Measurements from ENCODE around the gene MRPL49. TPM values are rescaled to one million over a fixed set of nuclear protein-coding genes. Genes with fewer than 3 reads are reported as not detected.
A peak's percentile ranks its signal among the peaks of the same experiment; 100 is the strongest.

Gene MRPL49
- total and polyA plus RNA-seq, 9 of the 15 experiments (the other 6 are each of a cell fraction or from before 2014, with no cell fraction given) = 74.3 to 132 (median 91.2) TPM

DNA sequence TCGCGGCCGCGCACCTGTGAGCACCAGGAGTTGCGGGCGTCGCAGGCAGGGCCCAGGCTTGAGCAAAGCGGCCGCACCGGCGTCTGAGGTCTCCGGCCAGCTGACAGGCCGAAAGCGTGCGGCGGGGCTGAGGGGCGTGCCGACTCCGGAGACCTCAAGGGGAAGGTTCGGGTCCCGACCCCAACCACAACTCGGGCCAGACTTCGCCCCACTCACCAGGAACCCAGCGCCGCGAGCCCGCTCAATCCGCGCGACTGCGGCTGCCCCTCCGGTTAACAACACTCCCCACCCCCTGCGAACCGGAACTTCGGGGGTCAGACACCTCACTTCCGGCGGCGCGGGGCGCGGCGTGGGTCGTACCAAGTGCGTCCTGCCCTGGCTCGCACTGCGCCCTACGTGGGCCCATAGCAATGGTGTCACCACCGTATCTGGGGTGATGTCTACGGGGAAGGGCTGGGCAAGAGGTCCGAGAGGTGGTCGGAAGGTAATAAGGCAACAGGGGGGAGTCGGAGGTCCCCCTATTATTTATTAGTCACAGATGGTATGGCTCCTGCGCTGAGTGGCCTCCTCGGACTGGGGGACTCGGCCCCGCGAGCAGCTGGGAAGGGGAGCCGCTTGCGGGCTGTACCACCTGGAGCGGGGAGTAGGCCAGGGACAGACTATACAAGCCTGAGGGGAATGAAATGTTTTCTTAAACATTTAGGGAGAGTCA is 12.3 kb downstream of the MRPL49 start, which contains the start of gene SYVN1 (continued):
- TF ChIP-seq PHF8 (IDR thresholded peaks at IDR 0.05; ENCODE audit: borderline replicate concordance, low read length) (peak; percentile 96), SNRNP70 (optimal IDR thresholded peaks at IDR 0.05; ENCODE audit: low read depth, low read length) (no peak), NFIX (CRISPR knock-in tag; IDR thresholded peaks at IDR 0.05; ENCODE audit: low read depth) (no peak), IFI16 (CRISPR knock-in tag; IDR thresholded peaks at IDR 0.05) (no peak), RBM39 (optimal IDR thresholded peaks at IDR 0.05; ENCODE audit: low read depth, low read length) (no peak), MCM7 (IDR thresholded peaks at IDR 0.05) (no peak), EHMT2 (IDR thresholded peaks at IDR 0.05) (no peak), U2AF2 (optimal IDR thresholded peaks at IDR 0.05; ENCODE audit: low read depth, low read length) (no peak), SP1 (CRISPR knock-in tag; IDR thresholded peaks at IDR 0.05) (peak; percentile 89), ZBTB8A (IDR thresholded peaks at IDR 0.05; ENCODE audit: partially characterized antibody) (no peak), GTF2F1 (IDR thresholded peaks at IDR 0.05; ENCODE audit: low read depth, low read length) (0 out of 2 replicates have a peak, but pooled peaks have one; percentile 24), TSC22D4 (tag; IDR thresholded peaks at IDR 0.05) (no peak), SOX6 (IDR thresholded peaks at IDR 0.05) (no peak; the same call in 1 of the 2 replicates), PHF21A (IDR thresholded peaks at IDR 0.05; ENCODE audit: borderline replicate concordance, low read depth) (peak; percentile 73; the same call in 1 of the 2 replicates), MCM5 (IDR thresholded peaks at IDR 0.05; ENCODE audit: low read depth) (no peak), ZC3H4 (CRISPR knock-in tag; IDR thresholded peaks at IDR 0.05; ENCODE audit: borderline replicate concordance) (no peak), ZC3H8 (IDR thresholded peaks at IDR 0.05) (no peak), PTBP1 (IDR thresholded peaks at IDR 0.05; ENCODE audit: low read depth, low read length) (no peak)
- TF ChIP-seq, protein P1, sequence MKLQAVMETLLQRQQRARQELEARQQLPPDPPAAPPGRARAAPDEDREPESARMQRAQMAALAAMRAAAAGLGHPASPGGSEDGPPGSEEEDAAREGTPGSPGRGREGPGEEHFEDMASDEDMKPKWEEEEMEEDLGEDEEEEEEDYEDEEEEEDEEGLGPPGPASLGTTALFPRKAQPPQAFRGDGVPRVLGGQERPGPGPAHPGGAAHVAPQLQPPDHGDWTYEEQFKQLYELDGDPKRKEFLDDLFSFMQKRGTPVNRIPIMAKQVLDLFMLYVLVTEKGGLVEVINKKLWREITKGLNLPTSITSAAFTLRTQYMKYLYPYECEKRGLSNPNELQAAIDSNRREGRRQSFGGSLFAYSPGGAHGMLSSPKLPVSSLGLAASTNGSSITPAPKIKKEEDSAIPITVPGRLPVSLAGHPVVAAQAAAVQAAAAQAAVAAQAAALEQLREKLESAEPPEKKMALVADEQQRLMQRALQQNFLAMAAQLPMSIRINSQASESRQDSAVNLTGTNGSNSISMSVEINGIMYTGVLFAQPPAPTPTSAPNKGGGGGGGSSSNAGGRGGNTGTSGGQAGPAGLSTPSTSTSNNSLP (IDR thresholded peaks at IDR 0.05; ENCODE audit: borderline replicate concordance, low read depth, low read length) = 0 out of 2 replicates have a peak, but pooled peaks have one; percentile 9
- TF ChIP-seq, protein P2, sequence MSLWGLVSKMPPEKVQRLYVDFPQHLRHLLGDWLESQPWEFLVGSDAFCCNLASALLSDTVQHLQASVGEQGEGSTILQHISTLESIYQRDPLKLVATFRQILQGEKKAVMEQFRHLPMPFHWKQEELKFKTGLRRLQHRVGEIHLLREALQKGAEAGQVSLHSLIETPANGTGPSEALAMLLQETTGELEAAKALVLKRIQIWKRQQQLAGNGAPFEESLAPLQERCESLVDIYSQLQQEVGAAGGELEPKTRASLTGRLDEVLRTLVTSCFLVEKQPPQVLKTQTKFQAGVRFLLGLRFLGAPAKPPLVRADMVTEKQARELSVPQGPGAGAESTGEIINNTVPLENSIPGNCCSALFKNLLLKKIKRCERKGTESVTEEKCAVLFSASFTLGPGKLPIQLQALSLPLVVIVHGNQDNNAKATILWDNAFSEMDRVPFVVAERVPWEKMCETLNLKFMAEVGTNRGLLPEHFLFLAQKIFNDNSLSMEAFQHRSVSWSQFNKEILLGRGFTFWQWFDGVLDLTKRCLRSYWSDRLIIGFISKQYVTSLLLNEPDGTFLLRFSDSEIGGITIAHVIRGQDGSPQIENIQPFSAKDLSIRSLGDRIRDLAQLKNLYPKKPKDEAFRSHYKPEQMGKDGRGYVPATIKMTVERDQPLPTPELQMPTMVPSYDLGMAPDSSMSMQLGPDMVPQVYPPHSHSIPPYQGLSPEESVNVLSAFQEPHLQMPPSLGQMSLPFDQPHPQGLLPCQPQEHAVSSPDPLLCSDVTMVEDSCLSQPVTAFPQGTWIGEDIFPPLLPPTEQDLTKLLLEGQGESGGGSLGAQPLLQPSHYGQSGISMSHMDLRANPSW (CRISPR knock-in tag; IDR thresholded peaks at IDR 0.05) = 0 out of 2 replicates have a peak, but pooled peaks have one; percentile 15
- TF ChIP-seq, protein P3, sequence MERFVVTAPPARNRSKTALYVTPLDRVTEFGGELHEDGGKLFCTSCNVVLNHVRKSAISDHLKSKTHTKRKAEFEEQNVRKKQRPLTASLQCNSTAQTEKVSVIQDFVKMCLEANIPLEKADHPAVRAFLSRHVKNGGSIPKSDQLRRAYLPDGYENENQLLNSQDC (CRISPR knock-in tag; IDR thresholded peaks at IDR 0.05) = no peak; the same call in 1 of the 2 replicates
- TF ChIP-seq, protein P4, sequence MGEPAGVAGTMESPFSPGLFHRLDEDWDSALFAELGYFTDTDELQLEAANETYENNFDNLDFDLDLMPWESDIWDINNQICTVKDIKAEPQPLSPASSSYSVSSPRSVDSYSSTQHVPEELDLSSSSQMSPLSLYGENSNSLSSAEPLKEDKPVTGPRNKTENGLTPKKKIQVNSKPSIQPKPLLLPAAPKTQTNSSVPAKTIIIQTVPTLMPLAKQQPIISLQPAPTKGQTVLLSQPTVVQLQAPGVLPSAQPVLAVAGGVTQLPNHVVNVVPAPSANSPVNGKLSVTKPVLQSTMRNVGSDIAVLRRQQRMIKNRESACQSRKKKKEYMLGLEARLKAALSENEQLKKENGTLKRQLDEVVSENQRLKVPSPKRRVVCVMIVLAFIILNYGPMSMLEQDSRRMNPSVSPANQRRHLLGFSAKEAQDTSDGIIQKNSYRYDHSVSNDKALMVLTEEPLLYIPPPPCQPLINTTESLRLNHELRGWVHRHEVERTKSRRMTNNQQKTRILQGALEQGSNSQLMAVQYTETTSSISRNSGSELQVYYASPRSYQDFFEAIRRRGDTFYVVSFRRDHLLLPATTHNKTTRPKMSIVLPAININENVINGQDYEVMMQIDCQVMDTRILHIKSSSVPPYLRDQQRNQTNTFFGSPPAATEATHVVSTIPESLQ (CRISPR knock-in tag; IDR thresholded peaks at IDR 0.05) = no peak
